AG04450 (cell line): ENCODE results near the gene TRAP1. TPM values are rescaled to one million over a fixed set of nuclear protein-coding genes. Genes with fewer than 3 reads are reported as not detected.

ENCODE experiments used
- CTCF ChIA-PET: fragments of 300-600, 350-600 bp; formaldehyde crosslinking; extraction: SDS; loops from one replicate; lab custom pipeline; 2022; ENCODE audit warnings: antibody characterized with exemption, inconsistent platforms; lab: Charles Lee
- POLR2A ChIA-PET: fragments of 350-600 bp; formaldehyde crosslinking; extraction: SDS; loops from one replicate; lab custom pipeline; 2021; ENCODE audit warnings: antibody characterized with exemption, inconsistent platforms; lab: Yijun Ruan, JAX
- DNase-seq: peaks from one replicate; pipeline ENCODE4 v3.0.0-alpha.2; 2011; ENCODE audit warnings: low read depth, low spot score
- H3K27ac ChIP-seq: one replicate; pipeline ENCODE4 v1.5.1; 2012; ENCODE audit warnings: low read depth, low read length, control low read depth
- H3K27me3 ChIP-seq: one replicate; pipeline ENCODE4 v1.6.0; 2012; ENCODE audit warnings: low read length; ENCODE audit not compliant: control insufficient read depth, insufficient read depth
- H3K4me3 ChIP-seq: 2 replicates; pipeline ENCODE4 v1.5.1; 2011; ENCODE audit warnings: mild to moderate bottlenecking, low read depth, low read length, control low read depth
- H3K9me3 ChIP-seq: 2 replicates; pipeline ENCODE4 v1.5.1; 2012; ENCODE audit warnings: low read length; ENCODE audit not compliant: control insufficient read depth, insufficient read depth
- polyA plus RNA-seq: library from polyadenylated mRNA; depleted of rRNA; stranded (reverse); fragments of >200 nt; gene quantifications from 2 replicates; pipeline ENCODE4 v1.2.3, GENCODE V29; 2011
- TF ChIP-seq, protein P1 (sequence below): IDR thresholded peaks from 2 replicates; pipeline ENCODE4 v1.5.1; 2011; ENCODE audit warnings: low read depth, low read length, control low read depth, inconsistent platforms

The TRAP1 gene
- polyA plus RNA-seq, 1 experiment, result 83.9 TPM

- ChIA-PET POLR2A (no interaction called here), CTCF (no interaction called here)
- Histone ChIP-seq H3K27ac (no peak overlapping the region), H3K4me3 (no peak overlapping the region), H3K27me3 (no peaks in the 10 kb centered on the region), H3K9me3 (peaks cover 10% of the 10 kb centered on the region)
- no peak for DNase-seq
- TF ChIP-seq, protein P1, sequence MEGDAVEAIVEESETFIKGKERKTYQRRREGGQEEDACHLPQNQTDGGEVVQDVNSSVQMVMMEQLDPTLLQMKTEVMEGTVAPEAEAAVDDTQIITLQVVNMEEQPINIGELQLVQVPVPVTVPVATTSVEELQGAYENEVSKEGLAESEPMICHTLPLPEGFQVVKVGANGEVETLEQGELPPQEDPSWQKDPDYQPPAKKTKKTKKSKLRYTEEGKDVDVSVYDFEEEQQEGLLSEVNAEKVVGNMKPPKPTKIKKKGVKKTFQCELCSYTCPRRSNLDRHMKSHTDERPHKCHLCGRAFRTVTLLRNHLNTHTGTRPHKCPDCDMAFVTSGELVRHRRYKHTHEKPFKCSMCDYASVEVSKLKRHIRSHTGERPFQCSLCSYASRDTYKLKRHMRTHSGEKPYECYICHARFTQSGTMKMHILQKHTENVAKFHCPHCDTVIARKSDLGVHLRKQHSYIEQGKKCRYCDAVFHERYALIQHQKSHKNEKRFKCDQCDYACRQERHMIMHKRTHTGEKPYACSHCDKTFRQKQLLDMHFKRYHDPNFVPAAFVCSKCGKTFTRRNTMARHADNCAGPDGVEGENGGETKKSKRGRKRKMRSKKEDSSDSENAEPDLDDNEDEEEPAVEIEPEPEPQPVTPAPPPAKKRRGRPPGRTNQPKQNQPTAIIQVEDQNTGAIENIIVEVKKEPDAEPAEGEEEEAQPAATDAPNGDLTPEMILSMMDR, result no peak
Observed at GRCh38 chr16:3673676-3674377, 43.5 kb downstream of the TRAP1 start.

GRCh38 chr16:3673201-3673600 lies 44.1 kb downstream of the TRAP1 start:
- CTCF ChIA-PET, result no interaction called here
- H3K4me3 ChIP-seq, result no peak overlapping the region
- TF ChIP-seq, protein P1, result no peak
- POLR2A ChIA-PET, result no interaction called here
- no peaks in the 10 kb centered on the region for H3K27me3 ChIP-seq
- DNase-seq, result no peak
- H3K9me3 ChIP-seq, result peaks cover 16% of the 10 kb centered on the region
- H3K27ac ChIP-seq, result no peak overlapping the region

GRCh38 chr16:3672571-3673041 lies 44.7 kb downstream of the TRAP1 start:
- H3K9me3 ChIP-seq, result peaks cover 18% of the 10 kb centered on the region
- H3K27ac ChIP-seq, result no peak overlapping the region
- no peak overlapping the region for H3K4me3 ChIP-seq
- H3K27me3 ChIP-seq, result no peaks in the 10 kb centered on the region
- DNase-seq, result no peak
- ChIA-PET POLR2A (no interaction called here), CTCF (interaction anchor here (0.5 to 1.2 kb wide), 2 partner anchors 17 to 68 kb away, joined by 3 to 4 read pairs; no protein-coding TSS in a partner anchor)
- TF ChIP-seq, protein P1, result no peak

GRCh38 chr16:3671424-3671823 lies 45.9 kb downstream of the TRAP1 start:
- Histone ChIP-seq H3K4me3 (no peak overlapping the region), H3K27me3 (no peaks in the 10 kb centered on the region), H3K9me3 (peaks cover 18% of the 10 kb centered on the region), H3K27ac (no peak overlapping the region)
- TF ChIP-seq, protein P1, result no peak
- POLR2A ChIA-PET, result interaction anchor here (0.6 kb wide), 1 partner anchor 279 kb away, joined by 3 read pairs; no protein-coding TSS in a partner anchor
- no peak for DNase-seq
- CTCF ChIA-PET, result interaction anchor here (1.2 kb wide), 1 partner anchor 19 kb away, joined by 4 read pairs; no protein-coding TSS in a partner anchor

DNA sequence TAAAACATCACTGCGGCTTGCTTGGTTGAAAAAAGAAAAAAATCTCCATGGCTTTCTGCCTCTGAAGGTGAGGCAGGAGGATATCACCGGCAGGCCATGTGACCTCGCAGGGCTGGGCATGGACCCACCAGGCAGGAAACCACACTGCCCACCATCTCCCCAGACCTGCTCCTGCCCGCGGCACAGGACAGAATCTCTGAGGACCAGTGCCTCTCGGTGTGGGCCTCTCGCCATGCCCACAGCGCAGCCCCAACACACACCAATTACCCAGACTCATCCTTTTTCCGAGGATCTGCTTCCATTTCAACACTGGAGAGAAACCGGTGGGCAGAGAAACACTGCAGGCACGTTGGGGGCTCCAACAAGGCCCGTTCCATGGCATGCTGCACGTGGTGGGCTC lies 46.6 kb downstream of the TRAP1 start:
- no peaks in the 10 kb centered on the region for H3K27me3 ChIP-seq
- CTCF ChIA-PET, result no interaction called here
- no peak overlapping the region for H3K27ac ChIP-seq
- peaks cover 18% of the 10 kb centered on the region for H3K9me3 ChIP-seq
- no peak overlapping the region for H3K4me3 ChIP-seq
- POLR2A ChIA-PET, result no interaction called here
- TF ChIP-seq, protein P1, result no peak
- no peak for DNase-seq
